Fibroblast of upper back skin (primary cell): ENCODE measurements around the gene BCL3.

Experiments used
- DNase-seq: peaks from one replicate; pipeline ENCODE4 v3.0.0-alpha.2; 2013

BCL3 gene

DNA sequence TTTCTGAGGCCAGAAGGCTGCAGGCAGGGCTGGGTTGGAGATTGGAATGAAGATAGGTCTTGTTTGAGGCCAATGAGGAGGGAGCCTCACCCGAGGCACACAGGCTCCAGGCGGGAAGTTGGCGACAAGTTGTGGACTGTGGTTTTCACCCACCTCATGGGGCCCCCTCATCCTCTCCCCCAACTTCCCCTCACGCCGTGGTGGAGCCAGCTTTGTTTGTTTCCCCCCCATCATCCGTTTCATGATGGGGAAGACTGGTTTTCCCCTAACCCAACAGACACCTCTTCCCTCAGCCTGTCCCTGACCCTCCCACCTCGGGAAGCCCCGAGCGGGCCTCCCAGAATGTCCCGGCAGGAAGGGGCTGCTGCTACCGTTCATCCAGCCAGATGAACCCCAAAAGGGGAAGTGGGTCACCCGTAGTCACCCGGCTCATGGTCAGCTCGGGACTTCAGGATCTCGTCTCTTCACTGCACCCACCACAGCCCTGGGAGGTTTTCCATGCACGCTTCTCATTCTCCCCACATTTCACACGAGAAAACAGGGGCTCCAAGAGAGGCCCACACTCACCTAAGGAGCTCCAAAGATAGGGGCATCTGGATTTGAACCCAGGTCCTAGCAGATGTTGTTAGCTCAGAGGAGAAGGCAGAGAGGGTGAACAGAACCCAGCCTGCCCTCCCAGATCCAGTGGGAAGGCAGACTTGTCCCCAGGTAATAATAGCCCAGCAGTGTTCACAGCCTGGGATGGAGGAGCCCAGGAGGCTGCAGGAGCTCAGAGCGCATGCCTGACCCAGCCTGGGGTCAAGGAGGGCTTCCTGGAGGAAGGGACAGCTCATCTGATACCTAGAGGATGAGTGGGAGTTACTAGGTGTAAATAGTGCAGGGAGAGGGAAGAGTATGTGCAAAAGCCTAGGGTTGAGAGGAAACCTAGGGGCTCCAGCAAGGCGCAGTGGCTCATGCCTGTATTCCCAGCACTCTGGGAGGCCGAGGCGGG, 26.1 kb upstream of the BCL3 start:
- no peak for DNase-seq

DNA sequence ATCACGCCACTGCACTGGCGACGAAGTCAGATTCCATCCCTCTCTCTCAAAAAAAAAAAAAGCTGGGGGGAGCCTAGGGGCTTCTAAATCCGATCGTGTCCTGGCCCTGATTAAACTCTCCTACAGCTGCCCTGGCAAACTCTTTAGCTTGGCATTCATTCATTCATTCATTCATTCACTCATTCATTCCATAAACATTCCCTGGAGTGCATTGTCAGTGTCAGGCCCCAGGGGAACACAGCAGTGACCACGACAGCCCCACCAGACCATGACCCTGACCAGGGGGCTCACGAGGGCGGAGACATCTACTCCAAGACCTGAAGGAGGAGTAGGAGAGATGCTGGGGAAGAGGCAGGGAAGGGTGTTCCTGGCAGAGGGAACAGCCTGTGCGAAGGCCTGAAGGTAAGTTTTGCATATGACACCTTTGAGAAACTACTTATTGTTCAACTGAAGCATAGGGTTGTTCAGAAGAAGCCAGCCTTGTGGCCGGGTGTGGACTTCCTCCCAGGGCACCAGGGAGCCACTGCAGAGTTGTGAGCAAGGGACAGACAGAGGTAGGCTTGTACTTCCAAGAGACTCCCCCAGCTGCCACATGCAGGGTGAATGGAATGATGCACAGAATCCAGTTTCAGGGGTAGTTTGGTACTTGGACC, 25.1 kb upstream of the BCL3 start:
- no peak for DNase-seq

DNA sequence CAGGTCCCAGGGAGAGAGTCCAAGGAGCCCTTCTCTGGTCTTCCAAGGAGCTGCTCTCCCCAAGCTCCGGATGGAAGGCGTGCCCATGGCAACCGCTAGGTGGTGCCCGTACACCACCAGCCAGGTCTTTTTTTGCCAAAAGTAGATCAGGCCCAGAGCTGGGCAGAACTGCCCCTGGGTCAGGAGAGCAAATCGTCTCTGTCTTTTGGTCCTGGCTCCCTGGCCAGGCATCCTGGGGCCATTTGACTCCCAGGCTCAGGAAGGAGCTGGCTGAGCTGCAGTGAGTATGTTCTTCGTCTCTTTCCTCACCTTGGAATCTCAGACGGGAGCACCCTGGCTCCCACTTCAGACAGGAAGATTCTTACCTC, 24.6 kb upstream of the BCL3 start:
- peak; percentile 79 for DNase-seq

DNA sequence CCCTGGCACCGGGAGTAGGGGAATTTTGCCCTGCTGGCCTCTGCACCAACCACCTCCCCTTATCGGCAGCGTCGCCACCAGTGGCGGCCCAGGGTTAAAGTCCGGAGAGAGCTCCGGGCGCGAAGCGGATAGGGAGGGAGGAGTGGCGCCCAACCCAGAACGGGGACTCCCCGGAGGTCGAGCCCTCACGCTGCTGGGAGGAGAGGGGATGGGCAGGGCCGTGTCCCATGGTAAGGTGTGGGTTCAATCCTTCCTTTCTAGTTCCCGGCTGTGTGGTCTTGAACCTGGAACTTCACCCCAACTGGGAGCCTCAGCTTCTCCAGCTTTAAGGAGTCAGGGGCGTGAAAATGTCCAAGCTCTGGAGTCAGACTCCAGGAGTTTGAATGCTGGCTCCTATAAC, 23.3 kb upstream of the BCL3 start:
- DNase-seq: no peak

DNA sequence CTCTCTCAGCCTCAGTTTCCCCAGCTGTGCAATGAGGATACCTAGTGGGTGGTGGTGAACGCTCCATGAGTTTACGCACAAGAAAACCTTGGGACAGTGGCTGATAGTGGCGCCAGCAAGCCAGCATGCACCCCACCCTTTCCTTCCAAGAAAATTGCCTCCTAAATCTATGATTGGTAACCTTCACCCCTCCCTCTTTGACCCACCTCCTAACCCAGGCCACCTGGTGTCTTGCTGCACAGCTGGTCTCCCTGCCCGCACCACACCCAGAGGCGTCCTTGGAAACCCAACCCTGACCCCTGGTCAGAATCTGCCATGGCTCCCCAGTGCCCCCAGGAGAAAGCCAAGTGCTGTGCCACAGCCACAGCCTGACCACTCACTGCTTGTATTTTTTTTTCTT, 22.8 kb upstream of the BCL3 start:
- DNase-seq: no peak

DNA sequence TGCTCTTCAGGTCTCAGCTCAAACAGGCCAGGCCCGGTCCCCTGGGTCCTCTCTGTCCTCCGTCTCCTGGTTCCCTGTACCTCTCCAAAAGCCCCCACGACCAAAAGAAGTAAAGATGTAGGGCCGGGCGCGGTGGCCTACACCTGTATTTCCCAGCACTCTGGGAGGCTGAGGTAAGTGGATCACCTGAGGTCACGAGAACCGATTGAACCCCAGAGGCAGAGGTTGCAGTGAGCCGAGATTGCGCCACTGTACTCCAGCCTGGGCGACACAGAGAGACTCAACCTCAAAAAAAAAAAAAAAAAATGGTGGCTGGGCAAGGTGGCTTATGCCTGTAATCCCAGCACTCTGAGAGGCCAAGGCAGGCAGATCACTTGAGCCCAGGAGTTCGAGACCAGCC, 22.0 kb upstream of the BCL3 start:
- DNase-seq: no peak

DNA sequence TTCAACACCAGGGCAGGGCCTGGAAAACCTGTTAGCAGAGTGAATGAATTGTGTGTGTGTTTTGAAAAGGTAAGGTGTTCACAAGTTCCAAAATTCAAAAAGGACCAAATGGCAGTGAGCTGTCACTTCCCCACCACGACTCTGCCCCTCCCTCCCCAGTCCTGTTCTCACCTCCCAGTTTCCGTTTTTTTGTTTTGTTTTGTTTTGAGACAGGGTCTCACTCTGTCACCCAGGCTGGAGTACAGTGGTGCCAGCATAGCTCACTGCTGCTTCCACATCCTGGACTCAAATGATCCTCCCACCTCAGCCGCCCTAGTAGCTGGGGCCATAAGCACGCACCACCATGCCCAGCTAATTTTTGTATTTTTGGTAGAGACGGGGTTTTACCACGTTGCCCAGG, 20.3 kb upstream of the BCL3 start:
- no peak for DNase-seq

DNA sequence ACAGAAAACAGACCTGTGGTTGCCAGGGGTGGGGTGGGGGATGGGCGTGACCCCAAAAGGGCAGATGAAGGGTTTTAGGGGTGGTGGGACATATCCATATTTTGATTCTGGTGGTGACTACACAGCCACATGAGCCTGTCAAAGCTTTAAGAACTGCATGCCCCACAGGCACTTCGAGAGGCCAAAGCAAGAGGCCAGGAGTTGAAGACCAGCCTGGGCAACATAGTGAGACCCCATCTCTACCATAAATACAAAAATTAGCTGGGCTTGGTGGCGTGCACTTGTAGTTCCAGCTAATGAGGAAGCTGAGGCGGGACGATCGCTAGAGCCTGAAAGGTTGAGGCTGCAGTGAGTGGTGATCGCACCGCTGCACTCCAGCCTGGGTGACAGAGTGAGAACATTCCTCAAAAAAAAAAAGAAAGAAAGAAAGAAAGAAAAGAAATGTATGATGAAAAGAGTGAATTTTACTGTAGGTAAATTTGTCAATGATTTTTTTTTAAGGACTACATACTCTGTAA, 18.9 kb upstream of the BCL3 start:
- no peak for DNase-seq

DNA sequence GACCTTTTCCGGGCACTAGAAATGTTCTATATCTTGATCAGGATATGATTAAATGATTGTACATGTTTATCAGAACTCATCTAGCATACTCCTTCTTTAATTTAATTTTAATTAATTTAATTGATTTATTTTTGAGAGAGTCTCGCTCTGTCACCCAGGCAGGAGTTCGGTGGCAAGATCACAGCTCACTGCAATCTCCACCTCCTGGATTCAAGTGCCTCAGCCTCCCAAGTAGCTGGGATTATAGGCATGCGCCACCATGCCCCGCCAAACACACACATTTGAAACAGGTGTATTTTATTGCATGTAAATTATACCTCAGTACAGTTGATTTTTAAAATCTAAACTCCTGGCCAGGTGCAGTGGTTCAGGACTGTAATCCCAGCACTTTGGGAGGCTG, 17.4 kb upstream of the BCL3 start:
- DNase-seq: no peak

DNA sequence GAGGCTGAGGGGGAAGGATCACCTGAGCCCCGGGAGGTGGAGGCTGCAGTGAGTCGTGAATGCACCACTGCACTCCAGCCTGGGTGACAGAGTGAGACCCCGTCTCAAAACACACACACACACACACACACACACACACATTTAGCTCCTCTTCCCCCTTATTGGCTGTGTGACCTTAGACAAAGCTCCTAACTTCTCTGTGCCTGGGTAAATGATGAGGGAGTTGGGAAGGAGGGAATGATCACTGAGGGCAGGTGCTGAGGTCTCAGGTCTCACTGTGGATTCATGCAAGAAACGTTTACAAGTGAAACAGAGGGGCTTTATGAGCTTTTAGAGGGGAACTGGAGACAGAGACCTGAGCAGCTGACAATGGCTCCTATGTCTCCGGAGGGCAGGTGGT, 16.9 kb upstream of the BCL3 start:
- no peak for DNase-seq

DNA sequence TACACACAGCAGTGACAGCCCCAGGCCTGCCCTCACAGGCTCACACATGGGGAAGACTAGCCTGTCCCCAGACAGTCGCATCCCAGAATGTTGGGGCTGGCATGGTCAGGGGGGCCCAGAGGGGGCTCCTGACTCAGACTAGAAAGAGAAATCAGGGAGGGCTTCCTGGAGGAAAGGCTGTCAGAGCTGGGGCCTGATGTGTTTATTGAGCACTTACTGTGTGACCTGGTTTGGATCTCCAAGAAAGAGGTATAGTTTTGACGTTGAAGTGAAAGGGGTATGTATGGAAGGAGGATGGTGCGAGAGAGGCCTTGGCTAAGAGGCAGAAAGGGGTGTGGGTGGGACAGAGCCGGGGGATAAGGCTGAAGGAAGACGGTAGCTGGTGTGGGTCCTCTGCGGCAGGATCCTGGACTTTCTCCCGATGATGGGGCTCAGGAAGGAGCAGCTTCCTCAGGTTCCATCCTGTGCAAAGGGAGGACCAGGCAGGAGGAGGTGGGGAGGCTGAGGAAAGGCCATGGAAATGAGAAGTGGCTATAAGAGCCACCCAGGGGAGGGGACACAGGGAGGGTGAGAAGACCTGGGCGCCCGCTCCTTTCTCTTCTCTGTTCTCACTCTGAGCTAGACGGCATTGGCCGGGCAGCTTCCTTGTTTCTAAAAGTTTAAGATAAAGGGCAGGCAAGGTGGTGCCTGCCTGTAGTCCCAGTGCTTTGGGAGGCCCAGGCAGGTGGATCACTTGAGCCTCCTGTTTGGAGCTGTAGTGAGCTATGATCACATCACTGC, 16.1 kb upstream of the BCL3 start:
- no peak for DNase-seq

DNA sequence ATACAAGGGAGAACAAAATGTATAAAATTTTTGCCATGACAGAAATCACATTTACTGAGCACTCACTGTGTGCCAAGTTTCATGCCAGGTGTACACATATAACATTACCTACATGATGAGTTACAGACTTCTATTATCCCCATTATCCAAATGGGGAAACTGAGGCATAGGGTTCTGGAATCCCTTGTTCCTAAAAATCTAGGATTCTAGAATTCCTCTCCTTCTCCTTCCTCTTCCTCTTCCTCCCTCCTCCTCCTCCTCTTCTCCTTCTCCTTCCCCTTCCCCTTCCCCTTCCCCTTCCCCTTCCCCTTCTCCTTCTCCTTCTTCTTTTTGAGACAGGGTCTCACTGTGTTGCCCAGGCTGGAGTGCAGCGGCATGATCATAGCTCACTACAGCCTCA, 14.2 kb upstream of the BCL3 start:
- no peak for DNase-seq

DNA sequence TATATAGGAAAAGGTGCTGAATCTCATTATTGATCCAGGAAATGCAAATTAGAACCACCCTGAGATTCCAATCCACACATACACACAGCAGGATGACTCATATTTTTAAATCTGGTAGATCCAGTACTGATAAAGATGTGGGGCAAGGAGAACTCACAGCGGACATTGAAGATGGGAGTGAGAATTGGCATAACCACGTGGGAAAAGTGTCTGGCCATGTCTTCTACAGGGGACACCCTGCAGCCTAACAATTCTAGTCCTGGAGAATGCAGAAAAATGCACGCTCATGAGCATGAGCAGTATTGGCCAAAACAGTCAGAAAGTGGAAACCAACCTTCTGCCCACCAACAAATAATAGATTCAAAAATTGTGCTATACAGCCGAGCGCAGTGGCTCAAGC, 13.5 kb upstream of the BCL3 start:
- DNase-seq: no peak

DNA sequence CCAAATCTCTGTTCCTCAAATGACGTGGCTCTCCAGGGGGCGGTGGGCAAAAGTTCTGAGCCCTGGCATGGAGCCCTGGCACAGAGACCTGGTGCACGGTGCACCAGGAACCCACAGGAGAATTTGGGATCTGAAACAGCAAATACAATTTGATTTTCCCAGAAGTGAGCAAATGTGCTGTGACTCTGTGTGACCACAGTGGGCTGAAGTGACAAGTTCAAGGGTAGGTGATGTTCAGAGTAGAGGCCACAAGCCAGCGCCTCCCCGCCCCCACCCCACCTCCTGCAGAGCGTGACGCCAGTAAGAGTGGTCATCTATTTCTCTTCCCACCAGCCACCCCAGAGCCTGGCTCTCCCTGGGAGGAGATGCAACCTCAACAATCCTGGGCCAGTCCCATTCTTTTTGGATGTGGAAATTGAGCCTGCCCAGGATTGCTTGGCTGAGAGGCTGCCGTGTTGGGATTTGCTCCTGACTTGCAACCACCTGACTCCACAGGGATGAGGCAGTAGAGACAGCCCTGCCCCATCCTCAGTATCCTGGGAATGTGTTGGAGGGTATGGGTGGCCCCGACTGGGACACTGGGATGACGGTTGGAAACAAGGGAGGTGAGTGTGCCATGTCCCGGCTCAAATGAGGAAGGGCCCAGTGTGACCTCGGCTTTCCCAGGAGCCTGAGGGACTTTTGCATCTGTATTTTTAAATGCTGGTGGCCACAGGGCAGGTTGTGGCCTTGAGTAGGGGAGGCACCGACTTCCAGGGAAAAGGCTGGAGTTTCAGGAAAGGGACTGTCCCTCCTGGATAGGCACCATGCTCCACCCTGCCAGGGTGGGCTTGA, 11.1 kb upstream of the BCL3 start:
- peak; percentile 62 for DNase-seq

DNA sequence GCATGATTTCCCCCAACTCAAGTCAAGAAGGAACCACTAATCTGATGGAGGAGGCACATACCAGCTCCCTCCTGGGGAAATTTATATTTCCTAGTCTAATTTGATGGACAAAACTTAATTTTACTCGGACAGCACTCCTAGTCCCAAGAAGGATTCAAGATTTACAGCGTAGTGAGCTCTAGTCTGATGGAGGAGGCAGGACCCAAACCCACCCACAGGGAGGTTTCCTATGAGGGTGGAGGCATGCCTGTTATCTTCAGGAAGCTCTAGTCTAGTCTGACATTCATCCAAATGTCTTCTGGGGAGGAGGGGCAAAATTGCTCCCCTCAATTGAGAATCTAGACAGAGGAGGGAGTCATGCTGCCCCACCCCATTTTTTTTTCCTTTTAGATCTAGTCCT, 10.4 kb upstream of the BCL3 start:
- DNase-seq: no peak

DNA sequence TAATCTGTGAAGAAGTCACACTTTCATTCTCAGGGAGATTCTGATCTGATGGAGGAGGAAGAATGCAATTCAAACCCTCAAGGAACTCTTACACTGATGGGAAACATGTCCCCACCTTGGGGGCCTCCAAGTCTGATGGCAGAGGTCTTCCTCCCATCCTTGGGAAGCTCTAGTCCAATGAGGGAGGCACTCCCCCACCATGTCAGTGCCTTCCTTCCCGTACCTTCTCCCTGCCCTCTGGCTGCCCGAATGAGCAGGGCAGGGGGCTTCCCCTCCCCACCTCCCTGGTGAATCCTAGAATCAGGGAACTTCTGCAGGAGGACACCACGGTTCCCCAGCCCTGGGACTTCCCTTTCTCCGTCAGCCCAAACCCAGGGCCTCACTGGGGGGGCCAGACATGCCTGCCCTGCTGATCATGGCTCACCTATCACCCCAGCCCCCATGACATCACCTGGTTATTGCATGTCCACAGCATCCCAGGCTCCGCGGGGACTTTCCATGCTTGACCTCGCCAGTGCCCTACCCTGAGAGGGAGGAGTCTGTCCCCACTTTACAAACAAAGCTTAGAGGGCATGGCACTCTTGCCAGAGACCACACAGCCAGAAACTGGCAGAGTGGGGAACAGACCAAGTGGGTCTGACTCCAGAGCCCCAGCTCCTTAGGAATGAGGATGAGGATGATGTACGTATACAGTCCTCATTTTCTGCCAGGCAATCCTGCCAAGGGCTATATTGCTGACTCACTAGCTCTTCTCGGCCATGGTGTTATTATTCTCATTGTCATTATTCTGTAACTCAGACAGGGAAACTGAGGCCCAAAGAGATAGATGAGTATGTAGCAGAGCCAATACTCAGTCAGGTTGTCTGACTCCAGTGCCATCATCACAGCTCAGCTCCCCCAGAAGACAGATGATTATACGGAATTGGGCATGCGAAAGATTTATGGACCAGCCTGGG, 9.6 kb upstream of the BCL3 start:
- DNase-seq: no peak

DNA sequence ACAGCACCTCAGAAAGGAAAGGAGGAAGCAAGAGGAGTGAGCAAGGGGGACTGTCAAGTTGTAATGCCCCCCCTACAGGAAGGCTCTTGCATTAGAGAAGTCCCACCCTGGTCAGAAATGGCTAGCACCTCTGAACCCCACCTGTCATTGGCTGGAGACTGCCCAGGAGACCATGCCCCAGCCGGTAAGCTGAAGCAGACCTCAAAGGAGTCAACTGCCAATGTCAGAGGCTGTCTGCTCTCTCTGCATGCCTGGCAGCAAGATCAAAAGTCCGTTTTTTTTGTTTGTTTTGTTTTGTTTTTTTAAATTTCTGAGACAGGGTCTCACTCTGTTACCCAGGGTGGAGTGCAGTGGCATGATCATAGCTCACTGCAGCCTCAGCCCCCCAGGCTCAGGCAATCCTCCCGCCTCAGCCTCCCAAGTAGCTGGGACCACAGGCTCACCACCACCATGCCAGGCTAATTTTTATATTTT, 8.1 kb upstream of the BCL3 start:
- no peak for DNase-seq

DNA sequence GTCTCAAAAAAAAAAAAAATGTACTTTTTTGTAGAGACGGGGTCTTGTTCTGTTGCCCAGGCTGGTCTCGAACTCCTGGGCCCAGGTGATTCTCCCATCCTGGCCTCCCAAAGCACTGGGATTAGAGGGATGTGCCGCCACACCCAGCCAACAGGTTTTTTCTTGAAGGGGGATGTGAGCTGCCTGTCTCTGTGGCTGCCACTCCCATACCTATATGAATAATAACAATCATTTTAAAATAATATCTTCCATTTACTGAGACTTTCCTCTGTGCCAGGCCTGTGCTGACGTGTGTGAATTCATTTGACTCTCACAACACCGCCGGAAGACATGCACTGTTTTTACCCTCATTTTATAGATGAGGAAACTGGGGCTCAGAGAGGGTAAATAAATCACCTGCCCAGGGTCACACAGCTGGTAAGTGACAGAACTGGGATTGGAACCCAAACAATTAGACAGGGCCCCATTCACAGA, 7.2 kb upstream of the BCL3 start:
- no peak for DNase-seq

DNA sequence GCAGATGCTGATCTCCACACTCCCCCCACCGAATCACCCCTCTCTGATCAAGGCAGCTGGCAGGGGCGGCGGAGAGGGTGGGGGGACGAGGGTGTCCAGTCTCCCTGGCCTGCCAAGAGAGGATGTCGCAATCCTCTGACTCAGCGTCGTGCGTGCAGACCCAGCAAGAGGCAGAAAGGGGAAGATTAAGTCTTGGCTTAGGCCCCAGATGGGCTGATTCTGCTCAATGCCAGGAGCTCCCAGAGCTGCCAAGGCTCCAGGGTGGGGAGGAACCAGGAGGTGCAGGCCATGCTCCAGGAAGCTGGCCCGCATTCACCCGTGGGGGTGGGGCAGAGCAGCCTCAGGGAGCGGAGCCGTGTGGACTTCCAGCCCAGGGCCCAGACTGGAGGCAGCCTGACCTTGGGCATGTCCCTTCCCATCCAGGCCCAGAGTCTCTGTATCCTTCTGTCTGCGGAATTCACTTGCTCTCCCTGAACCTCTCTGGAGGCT, 6.6 kb upstream of the BCL3 start:
- peak; percentile 100 for DNase-seq

DNA sequence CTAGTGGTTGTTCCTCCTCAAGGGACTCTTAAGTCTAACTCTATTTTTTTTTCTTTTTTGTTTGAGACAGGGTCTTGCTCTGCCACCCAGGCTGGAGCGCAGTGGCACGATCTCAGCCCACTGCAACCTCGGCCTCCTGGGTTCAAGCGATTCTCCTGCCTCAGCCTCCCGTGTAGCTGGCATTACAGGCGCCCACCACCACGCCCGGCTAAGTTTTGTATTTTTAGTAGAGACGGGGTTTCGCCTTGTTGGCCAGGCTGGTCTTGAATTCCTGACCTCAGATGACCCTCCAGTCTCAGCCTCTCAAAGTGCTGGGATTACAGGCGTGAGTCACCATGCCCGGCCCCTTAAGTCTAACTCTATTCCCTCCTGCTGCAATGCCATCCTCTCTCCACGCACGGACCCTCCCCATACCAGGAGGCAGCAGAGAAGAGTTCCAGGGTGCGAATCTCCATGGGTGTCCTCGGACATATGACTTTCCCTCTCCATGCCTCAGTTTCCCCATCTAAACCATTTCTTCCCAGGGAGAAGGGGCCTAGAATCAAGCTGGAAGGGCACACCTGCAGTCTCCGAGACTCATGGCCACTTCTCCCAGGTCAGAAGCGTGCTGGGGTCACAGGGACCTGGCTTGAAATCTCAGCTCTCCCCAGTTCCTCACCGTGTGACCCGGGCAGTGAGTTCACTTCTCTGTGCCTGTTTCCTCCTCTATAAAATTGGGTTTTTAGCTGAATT, 6.0 kb upstream of the BCL3 start:
- peak; percentile 30 for DNase-seq
